H4 (cell line): ENCODE data around the gene PTPRG. TPM values are rescaled to one million over a fixed set of nuclear protein-coding genes. Genes with fewer than 3 reads are reported as not detected.
"Not testable (repeated sequence)": the region's sequence is repeated elsewhere in the genome, so short reads cannot be mapped to it uniquely, and the experiment has no call there.

Experiments
- DNase-seq: peaks from one replicate; pipeline ENCODE4 v3.0.0-alpha.2; 2015; ENCODE audit warnings: low spot score
- total RNA-seq: library from RNA; depleted of rRNA; stranded (reverse); fragments of >200 nt; shearing (Covaris generic); gene quantifications from 2 replicates; pipeline ENCODE4 v1.2.3, GENCODE V29; 2014

Gene PTPRG
- total RNA-seq, 1 experiment from 2014 or later: 16.1 TPM

- DNase-seq: no peak
Measured at GRCh38 chr3:61684386-61684785, 123.0 kb downstream of the PTPRG start.

DNA sequence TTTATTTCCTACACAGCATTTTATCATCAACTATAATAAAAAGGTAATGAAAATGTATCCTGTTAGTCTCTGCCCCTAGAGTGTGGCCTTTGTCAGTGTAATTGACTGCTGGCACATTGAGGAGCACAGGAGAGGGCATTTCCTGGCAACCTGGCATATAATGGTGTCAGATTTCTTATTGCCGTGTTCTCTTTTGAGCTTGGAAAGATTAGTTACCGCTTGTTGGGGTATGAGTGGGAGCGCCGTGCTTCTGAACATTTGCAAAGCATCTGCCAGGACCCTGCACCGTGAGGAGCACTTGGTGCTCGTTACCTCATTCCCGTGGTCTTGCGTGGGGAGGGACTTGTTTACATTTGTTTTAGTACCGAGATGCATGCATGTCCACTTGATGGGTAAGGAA lies 124.4 kb downstream of the PTPRG start:
- DNase-seq: peak; percentile 8

- no peak for DNase-seq
Measured at GRCh38 chr3:61686228-61686648, 124.9 kb downstream of the PTPRG start.

GRCh38 chr3:61687206-61687605 lies 125.8 kb downstream of the PTPRG start:
- no peak for DNase-seq

GRCh38 chr3:61687663-61688306 lies 126.4 kb downstream of the PTPRG start:
- no peak for DNase-seq

DNA sequence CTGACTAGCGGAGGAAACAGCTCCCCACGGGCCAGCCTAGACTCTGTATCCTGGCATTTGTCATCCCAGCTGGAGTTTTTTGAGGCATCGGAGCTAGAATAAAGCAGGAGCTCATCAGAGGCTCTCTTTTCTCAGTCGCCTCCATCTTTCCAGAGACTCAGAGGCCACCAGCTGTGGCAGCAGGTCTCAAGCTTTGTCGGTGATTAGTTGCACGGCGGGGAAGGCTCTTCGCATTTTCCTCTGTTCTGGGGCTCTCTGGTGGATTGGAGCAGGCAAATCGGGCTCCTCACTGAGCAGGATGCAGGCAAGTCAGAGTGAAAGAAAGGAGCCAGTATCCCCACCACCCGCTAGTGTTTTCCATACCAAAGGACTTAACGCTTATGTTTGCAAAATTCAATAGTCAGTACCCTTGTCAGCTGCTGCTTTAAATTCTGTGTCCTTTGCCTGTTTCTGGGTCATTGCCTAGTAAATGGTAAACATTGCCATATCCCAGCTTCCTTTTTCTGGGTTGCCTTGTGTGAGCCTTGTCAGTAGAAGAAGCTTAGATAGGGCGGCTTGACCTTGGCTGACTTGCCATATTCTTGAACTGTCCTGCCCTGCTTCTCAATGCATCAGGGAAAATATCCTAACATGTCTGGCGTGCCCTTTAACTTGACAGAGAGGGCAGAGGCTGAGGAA lies 127.1 kb downstream of the PTPRG start:
- no peak for DNase-seq

GRCh38 chr3:61690016-61690415 lies 128.6 kb downstream of the PTPRG start:
- no peak for DNase-seq

DNA sequence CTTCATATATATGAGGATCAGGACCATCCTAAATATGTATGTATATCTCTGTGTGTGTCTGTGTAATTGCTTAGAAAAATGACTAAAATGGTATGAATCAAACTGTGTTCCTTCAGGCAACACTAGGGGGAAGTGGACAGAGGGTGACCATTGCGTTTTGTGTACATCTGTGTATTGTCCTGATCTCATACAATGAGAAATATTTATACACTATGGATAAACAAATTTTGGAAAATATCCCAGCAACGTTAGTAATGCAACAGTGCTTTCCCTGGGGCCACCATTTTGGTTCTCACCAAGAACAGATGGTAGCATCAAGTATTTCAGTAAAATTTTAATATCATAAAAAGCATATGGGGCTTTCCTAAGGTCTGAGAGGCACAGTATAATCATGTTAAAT lies 130.1 kb downstream of the PTPRG start:
- no peak for DNase-seq

DNA sequence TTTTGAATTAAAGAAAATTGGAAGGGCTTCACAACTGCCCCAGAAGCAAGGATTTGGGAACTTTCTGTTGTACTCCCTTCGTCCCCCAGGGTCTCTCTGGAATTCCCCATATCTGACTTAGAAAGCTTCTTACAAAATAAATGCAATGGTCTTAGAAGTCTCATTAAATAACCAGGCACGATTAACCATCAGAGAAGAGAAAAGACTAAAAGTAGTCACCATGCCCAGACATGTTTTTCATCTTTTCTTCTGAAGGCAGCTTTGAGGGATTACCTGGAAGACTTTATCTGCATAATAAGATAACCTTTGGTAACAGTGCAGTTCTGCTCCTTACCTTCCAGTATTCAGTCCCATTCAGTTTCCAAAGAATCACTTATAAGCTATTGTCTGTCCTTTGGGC lies 135.9 kb downstream of the PTPRG start:
- no peak for DNase-seq

DNA sequence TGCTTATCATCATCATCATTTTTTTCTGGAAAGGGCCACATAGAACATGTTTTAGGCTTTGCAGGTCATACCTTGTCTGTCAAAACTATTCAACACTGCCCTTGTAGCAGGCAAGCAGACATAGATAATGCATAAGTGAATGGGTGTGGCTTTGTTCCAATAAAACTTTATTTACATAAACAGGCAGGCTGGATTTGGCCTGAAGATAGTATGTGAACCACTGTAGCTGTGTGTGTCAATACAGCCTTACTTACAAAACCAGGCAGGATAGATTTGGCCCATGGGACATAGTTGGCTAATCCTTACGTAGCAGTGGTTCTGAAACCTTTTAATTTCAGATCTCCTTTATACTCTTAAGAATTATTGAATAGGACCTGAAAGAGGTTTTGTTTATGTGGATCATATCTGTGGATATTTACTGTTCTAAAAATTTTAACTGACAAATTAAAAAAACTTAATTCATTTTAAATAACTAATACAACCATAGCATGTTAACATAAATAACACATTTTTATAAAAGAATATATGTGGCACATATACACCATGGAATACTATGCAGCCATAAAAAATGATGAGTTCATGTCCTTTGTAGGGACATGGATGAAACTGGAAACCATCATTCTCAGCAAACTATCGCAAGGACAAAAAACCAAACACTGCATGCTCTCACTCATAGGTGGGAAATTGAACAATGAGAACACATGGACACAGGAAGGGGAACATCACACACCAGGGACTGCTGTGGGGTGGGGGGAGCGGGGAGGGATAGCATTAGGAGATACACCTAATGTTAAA lies 137.1 kb downstream of the PTPRG start:
- not testable (repeated sequence) for DNase-seq

- DNase-seq: no peak
Measured at GRCh38 chr3:61699622-61700021, 138.3 kb downstream of the PTPRG start.

DNA sequence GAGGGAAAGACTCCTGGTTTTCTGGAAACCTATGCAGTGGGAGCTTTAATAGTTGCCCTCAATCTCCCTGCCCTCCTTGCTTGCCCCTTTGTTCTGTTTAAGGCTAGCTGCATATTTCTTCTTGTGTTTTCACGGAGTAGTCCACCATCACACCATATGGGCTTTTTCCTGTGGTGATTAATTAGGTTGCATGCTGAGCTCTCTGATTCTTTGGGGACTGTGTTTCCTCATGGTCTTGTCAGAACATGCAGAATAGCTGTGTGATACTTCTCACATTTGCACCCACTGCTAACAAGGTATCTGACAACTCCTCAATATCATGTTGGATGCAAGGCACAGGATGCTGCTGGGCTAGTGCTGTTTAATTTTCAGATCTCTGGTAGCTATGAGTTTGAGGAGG lies 139.6 kb downstream of the PTPRG start:
- DNase-seq: no peak

- DNase-seq: no peak
Measured at GRCh38 chr3:61702453-61702852, 141.1 kb downstream of the PTPRG start.

GRCh38 chr3:61704807-61705206 lies 143.4 kb downstream of the PTPRG start:
- no peak for DNase-seq

DNA sequence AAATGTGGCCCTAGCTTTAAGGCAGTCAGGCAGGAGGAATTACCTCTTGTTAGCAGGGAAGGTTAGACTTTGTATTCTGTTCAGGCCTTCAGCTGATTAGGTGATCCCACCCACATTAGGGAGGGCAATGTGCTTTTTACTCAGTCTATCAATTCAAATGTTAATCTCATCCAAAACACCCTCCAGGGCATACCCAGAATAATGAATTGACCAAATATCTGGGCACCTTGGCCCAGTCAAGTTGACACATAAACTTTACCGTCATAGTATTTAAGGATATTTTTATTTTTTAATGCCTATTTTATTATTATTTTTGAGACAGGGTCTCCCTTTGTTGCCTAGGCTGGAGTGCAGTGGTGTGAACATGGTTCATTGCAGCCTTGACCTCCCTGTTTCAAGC lies 146.1 kb downstream of the PTPRG start:
- no peak for DNase-seq

DNA sequence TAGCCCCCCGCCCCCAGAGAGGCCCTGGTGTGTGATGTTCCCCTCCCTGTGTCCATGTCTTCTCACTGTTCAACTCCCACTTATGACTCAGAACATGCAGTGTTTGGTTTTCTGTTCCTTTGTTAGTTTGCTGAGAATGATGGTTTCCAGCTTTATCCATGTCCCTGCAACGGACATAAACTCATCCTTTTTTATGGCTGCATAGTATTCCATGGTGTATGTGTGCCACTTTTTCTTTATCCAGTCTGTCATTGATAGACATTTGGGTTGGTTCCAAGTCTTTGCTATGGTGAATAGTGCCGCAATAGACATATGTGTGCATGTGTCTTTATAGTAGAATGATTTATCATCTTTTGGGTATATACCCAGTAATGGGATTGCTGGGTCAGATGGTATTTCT lies 149.5 kb downstream of the PTPRG start:
- DNase-seq: not testable (repeated sequence)

DNA sequence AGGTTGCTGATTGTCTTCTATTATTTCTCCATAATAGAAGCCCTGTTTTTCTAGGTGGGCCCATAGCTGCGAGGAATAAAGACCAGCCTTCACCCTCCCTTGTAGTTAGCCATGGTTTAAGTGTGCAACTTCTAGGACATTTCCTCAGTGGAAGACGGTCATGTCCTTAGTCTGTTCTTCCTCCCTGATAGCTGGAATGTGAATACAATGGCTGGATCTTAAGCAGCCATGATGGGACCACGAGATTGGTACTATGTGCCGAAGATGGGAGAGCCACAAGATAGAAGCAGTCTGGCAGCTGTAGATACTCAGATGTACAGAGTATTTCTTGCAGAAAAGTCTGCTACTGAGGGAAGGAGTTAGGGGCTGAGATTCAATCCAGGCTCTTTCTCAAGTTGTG lies 152.9 kb downstream of the PTPRG start:
- DNase-seq: no peak

- DNase-seq: no peak
Measured at GRCh38 chr3:61715886-61716527, 154.6 kb downstream of the PTPRG start.

DNA sequence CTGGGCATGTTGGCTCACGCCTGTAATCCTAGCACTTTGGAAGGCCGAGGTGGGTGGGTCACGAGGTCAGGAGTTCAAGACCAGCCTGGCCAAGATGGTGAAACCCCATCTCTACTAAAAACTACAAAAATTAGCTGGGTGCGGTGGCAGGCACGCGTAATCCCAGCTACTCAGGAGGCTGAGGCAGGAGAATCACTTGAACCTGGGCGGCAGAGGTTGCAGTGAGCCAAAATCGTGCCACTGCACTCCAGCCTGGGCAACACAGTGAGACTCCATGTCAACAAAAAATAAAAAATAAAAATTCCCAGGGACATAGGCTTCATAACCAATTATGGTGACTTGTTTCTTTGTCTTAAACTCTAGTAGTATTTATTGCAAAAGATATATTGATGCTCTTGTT lies 155.3 kb downstream of the PTPRG start:
- DNase-seq: not testable (repeated sequence)

DNA sequence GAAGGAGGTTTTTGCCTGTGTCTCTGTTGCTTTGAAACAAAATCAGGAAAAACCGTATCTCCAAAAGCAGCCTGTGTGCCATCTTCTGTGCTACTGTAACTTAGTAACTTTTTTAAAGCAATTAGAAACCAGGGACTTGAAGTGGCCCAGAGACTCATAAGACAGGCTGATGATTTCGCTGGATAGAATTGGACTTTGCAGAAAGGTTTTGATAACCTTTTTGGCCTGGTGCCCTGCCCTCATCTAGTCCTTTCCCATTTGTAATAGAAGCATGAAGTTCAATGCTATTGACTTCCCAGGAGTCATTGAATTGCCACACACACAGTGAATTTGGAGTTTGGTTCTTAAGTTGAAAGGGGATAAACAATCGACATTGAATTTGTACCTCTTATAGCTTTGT lies 157.2 kb downstream of the PTPRG start:
- no peak for DNase-seq

GRCh38 chr3:61719278-61719977 lies 158.1 kb downstream of the PTPRG start:
- DNase-seq: no peak

GRCh38 chr3:61723038-61723437 lies 161.7 kb downstream of the PTPRG start:
- DNase-seq: no peak
